Measurements from ENCODE around the gene PRSS27.

DNA sequence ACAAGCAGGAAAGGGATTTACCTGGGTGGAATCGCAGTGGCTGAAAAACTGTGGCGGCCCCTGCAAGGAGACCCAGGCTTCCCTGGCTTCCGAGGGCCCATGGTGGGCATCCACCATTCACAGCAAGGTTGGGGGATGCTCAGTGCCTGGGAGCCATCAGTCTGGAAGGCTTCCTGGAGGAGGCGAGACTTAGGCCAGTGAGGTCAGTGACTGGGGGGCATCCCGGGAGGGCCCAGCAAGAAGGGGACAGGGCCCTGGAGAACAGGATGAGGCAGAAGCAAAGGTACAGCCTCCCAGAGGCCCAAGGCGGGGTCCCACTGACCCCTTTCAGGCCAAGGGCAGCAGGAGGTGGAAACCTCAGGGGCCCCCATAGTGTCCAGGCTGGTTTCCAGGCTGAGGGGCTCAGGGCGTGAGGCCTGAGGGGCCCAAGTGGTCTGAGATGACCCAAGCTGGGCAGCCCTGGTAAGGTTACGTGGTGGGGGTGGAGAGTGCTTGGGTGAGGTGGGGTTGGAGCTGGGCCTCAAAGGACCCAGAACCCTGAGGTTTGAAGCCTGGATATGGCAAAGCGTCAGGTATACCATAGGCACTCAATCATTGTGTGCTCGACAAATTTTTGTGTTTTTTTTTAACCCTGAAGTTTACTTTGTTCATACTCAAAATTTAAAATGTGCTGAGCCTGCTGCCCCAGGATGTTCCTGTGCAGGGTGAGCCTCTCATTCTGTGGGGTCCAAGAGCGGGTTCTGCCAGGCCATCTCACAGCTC is 16.6 kb upstream of the PRSS27 start:
- no peak for TF ChIP-seq POLR2AphosphoS5 (IDR thresholded peaks at IDR 0.05)
- TF ChIP-seq, protein P1, sequence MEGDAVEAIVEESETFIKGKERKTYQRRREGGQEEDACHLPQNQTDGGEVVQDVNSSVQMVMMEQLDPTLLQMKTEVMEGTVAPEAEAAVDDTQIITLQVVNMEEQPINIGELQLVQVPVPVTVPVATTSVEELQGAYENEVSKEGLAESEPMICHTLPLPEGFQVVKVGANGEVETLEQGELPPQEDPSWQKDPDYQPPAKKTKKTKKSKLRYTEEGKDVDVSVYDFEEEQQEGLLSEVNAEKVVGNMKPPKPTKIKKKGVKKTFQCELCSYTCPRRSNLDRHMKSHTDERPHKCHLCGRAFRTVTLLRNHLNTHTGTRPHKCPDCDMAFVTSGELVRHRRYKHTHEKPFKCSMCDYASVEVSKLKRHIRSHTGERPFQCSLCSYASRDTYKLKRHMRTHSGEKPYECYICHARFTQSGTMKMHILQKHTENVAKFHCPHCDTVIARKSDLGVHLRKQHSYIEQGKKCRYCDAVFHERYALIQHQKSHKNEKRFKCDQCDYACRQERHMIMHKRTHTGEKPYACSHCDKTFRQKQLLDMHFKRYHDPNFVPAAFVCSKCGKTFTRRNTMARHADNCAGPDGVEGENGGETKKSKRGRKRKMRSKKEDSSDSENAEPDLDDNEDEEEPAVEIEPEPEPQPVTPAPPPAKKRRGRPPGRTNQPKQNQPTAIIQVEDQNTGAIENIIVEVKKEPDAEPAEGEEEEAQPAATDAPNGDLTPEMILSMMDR (IDR thresholded peaks at IDR 0.05): no peak
- no peak for TF ChIP-seq POLR2A (IDR thresholded peaks at IDR 0.05)

Data from upper lobe of left lung (tissue), 4 donors.